ENCODE measurements around the gene THAP3.
A peak's percentile ranks its signal among the peaks of the same experiment; 100 is the strongest.
"Not testable (repeated sequence)": the region's sequence is repeated elsewhere in the genome, so short reads cannot be mapped to it uniquely, and the experiment has no call there.

THAP3 gene

GRCh38 chr1:6635910-6636760, 11.5 kb downstream of the THAP3 start:
- FAIRE-seq: no peak

GRCh38 chr1:6636778-6637177, 12.1 kb downstream of the THAP3 start:
- FAIRE-seq: not testable (repeated sequence)

GRCh38 chr1:6637770-6638169, 13.1 kb downstream of the THAP3 start:
- no peak for FAIRE-seq

- FAIRE-seq: no peak
Observed at GRCh38 chr1:6638226-6638625, 13.6 kb downstream of the THAP3 start.

- FAIRE-seq: not testable (repeated sequence)
Observed at GRCh38 chr1:6640867-6641266, 16.2 kb downstream of the THAP3 start.

GRCh38 chr1:6645018-6645417, 20.4 kb downstream of the THAP3 start:
- FAIRE-seq: no peak

- peak; percentile 82 for FAIRE-seq
Observed at GRCh38 chr1:6646499-6647148, 22.0 kb downstream of the THAP3 start.

GRCh38 chr1:6648556-6648955, 23.9 kb downstream of the THAP3 start:
- FAIRE-seq: no peak

- no peak for FAIRE-seq
Observed at GRCh38 chr1:6651909-6652308, 27.2 kb downstream of the THAP3 start.

GRCh38 chr1:6652986-6653385, 28.3 kb downstream of the THAP3 start:
- no peak for FAIRE-seq

- no peak for FAIRE-seq
Observed at GRCh38 chr1:6653436-6654290, 29.0 kb downstream of the THAP3 start.

- no peak for FAIRE-seq
Observed at GRCh38 chr1:6657138-6657537, 32.5 kb downstream of the THAP3 start.

- no peak for FAIRE-seq
Observed at GRCh38 chr1:6658359-6659060, 33.8 kb downstream of the THAP3 start.

GRCh38 chr1:6660415-6661049, 35.9 kb downstream of the THAP3 start:
- no peak for FAIRE-seq

GRCh38 chr1:6662468-6662867, 37.8 kb downstream of the THAP3 start:
- not testable (repeated sequence) for FAIRE-seq

GRCh38 chr1:6666696-6667095, 42.0 kb downstream of the THAP3 start:
- FAIRE-seq: no peak

GRCh38 chr1:6667139-6667538, 42.5 kb downstream of the THAP3 start:
- no peak for FAIRE-seq

GRCh38 chr1:6668503-6668902, 43.8 kb downstream of the THAP3 start:
- no peak for FAIRE-seq

- FAIRE-seq: no peak
Observed at GRCh38 chr1:6672558-6672957, 47.9 kb downstream of the THAP3 start.

- FAIRE-seq: no peak
Observed at GRCh38 chr1:6673816-6674398, 49.2 kb downstream of the THAP3 start.

- FAIRE-seq: no peak
Observed at GRCh38 chr1:6674771-6675170, 50.1 kb downstream of the THAP3 start.

GRCh38 chr1:6675941-6676340, 51.3 kb downstream of the THAP3 start:
- FAIRE-seq: no peak
